Vagina (tissue), 2 donors: ENCODE results near the gene ZCCHC7.

ENCODE experiments used
- POLR2AphosphoS5 ChIP-seq, 2 donors: sonication (generic); formaldehyde crosslinking; IDR thresholded peaks; one replicate each; pipeline ENCODE4 v1.9.0; 2017; ENCODE audit warnings: antibody characterized with exemption in 2 of 2, mild to moderate bottlenecking in 2 of 2, low read depth in 1 of 2; ENCODE audit not compliant: insufficient read depth in 1 of 2
- TF ChIP-seq, protein P1 (sequence below), 3 experiments: fragments of 450-650 bp in 2 of 3; fragments of 200-600 bp in 1 of 3; sonication (generic) in 1 of 3; IDR thresholded peaks; one replicate each; pipeline ENCODE4 v1.5.1; 2017 to 2019; ENCODE audit warnings: antibody characterized with exemption in 3 of 3, mild to moderate bottlenecking in 2 of 3, moderate library complexity in 2 of 3

DNA sequence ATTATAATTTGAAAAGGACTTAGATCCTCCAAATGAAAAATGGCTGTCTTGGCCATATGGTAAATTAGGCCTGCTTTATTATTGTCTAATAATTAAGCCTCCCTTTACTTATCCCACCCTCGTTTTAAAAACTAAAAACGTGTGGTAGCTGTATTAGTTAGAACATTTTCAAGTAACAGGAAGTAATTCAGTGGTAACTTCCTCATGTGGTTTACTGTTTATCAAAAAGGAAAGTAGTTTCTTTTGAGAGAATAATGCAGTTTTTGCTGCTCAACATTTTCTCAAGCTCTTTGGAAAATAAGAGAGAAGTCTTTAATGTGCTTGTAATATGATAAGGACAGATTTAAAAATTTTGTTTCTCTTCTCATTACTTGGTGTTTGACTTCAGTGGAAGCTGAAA, 26.0 kb downstream of the ZCCHC7 start:
- no peak for TF ChIP-seq POLR2AphosphoS5 (IDR thresholded peaks at IDR 0.05; ENCODE audit: insufficient read depth in 1 of 2, low read depth in 1 of 2)
- TF ChIP-seq, protein P1, sequence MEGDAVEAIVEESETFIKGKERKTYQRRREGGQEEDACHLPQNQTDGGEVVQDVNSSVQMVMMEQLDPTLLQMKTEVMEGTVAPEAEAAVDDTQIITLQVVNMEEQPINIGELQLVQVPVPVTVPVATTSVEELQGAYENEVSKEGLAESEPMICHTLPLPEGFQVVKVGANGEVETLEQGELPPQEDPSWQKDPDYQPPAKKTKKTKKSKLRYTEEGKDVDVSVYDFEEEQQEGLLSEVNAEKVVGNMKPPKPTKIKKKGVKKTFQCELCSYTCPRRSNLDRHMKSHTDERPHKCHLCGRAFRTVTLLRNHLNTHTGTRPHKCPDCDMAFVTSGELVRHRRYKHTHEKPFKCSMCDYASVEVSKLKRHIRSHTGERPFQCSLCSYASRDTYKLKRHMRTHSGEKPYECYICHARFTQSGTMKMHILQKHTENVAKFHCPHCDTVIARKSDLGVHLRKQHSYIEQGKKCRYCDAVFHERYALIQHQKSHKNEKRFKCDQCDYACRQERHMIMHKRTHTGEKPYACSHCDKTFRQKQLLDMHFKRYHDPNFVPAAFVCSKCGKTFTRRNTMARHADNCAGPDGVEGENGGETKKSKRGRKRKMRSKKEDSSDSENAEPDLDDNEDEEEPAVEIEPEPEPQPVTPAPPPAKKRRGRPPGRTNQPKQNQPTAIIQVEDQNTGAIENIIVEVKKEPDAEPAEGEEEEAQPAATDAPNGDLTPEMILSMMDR (IDR thresholded peaks at IDR 0.05) = no peak
